Effector memory CD4-positive, alpha-beta T cell (primary cell): ENCODE data around the gene MARCO.

Experiments
- DNase-seq, 3 donors: peaks; one replicate each; pipeline ENCODE4 v3.0.0-alpha.2; 2020
- H3K27ac ChIP-seq: 2 replicates; pipeline ENCODE4 v1.7.0; 2013; ENCODE audit warnings: mild to moderate bottlenecking, low read length, moderate library complexity; ENCODE audit not compliant: insufficient read depth, poor library complexity, severe bottlenecking
- H3K27me3 ChIP-seq: replicated peaks from 2 replicates; pipeline ENCODE4 v1.7.0; 2013; ENCODE audit warnings: mild to moderate bottlenecking, low read length; ENCODE audit not compliant: insufficient read depth, control insufficient read depth, poor library complexity, severe bottlenecking
- H3K36me3 ChIP-seq: 2 replicates; pipeline ENCODE4 v1.7.0; 2013; ENCODE audit warnings: mild to moderate bottlenecking, low read length, moderate library complexity; ENCODE audit not compliant: control insufficient read depth, insufficient read depth
- H3K4me1 ChIP-seq: 2 replicates; pipeline ENCODE4 v1.7.0; 2013; ENCODE audit warnings: low read length, mild to moderate bottlenecking; ENCODE audit not compliant: control insufficient read depth, insufficient read depth, poor library complexity, severe bottlenecking
- H3K4me3 ChIP-seq: 2 replicates; pipeline ENCODE4 v1.7.0; 2013; ENCODE audit warnings: low read length, low read depth, mild to moderate bottlenecking; ENCODE audit not compliant: insufficient read depth, poor library complexity, severe bottlenecking
- H3K9me3 ChIP-seq: 2 replicates; pipeline ENCODE4 v1.7.0; 2013; ENCODE audit warnings: mild to moderate bottlenecking, low read length, moderate library complexity; ENCODE audit not compliant: control insufficient read depth

The MARCO gene

DNA sequence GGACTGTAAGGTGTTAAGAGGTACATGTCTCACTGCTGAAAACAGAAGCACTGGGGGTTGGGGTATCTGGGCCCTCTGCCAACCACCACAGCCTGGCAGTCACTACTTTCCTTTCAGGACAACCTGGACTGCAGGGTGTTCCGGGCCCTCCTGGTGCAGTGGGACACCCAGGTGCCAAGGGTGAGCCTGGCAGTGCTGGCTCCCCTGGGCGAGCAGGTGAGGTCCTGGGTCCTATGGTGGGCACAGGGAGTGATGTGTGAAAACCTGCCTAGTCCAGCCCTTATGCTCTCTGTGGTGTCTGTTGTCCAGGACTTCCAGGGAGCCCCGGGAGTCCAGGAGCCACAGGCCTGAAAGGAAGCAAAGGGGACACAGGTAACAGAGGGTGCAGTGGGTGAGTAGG is 40.0 kb downstream of the MARCO start:
- no peaks in the 10 kb centered on the region for H3K27me3 ChIP-seq
- no peaks in the 10 kb centered on the region for H3K9me3 ChIP-seq
- DNase-seq = no peak
- H3K27ac ChIP-seq = no peak overlapping the region
- H3K4me3 ChIP-seq = no peak overlapping the region
- H3K36me3 ChIP-seq = no peaks in the 10 kb centered on the region
- no peaks in the 10 kb centered on the region for H3K4me1 ChIP-seq

- Histone ChIP-seq H3K4me1 (no peaks in the 10 kb centered on the region), H3K36me3 (no peaks in the 10 kb centered on the region), H3K27me3 (no peaks in the 10 kb centered on the region), H3K4me3 (no peak overlapping the region), H3K27ac (no peak overlapping the region), H3K9me3 (no peaks in the 10 kb centered on the region)
- no peak for DNase-seq
These were observed 41.1 kb downstream of the MARCO start for GRCh38 chr2:118983133-118983532.

DNA sequence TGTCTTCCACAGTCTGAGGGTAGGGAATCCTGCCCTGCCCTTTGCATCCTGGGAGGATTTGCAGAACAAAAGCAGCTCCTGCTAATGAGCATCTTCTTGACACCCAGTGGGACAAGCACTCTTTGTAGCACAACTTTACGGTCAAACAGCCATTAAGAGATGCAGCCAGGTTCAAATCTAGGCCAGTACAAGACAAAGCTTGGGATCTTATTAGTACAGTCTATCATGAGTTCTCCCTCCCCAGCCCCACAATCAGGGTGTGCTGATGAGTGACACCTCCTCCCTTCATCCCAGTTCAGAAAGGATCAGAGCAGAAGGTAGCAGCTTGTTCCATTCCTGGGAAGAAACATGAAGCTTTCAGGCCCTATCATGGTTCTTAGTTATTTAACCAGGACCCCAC is 41.9 kb downstream of the MARCO start:
- Histone ChIP-seq H3K36me3 (no peaks in the 10 kb centered on the region), H3K4me1 (no peaks in the 10 kb centered on the region), H3K9me3 (no peaks in the 10 kb centered on the region), H3K27ac (no peak overlapping the region), H3K27me3 (no peaks in the 10 kb centered on the region), H3K4me3 (no peak overlapping the region)
- no peak for DNase-seq

GRCh38 chr2:118986738-118987137 is 44.7 kb downstream of the MARCO start:
- Histone ChIP-seq H3K36me3 (no peaks in the 10 kb centered on the region), H3K4me3 (no peak overlapping the region), H3K4me1 (no peaks in the 10 kb centered on the region), H3K27me3 (no peaks in the 10 kb centered on the region), H3K9me3 (no peaks in the 10 kb centered on the region), H3K27ac (no peak overlapping the region)
- DNase-seq = no peak

- H3K27me3 ChIP-seq = no peaks in the 10 kb centered on the region
- H3K4me3 ChIP-seq = no peak overlapping the region
- no peaks in the 10 kb centered on the region for H3K9me3 ChIP-seq
- H3K36me3 ChIP-seq = no peaks in the 10 kb centered on the region
- DNase-seq = no peak
- H3K4me1 ChIP-seq = no peaks in the 10 kb centered on the region
- H3K27ac ChIP-seq = no peak overlapping the region
These were observed 45.9 kb downstream of the MARCO start for GRCh38 chr2:118987886-118988285.

DNA sequence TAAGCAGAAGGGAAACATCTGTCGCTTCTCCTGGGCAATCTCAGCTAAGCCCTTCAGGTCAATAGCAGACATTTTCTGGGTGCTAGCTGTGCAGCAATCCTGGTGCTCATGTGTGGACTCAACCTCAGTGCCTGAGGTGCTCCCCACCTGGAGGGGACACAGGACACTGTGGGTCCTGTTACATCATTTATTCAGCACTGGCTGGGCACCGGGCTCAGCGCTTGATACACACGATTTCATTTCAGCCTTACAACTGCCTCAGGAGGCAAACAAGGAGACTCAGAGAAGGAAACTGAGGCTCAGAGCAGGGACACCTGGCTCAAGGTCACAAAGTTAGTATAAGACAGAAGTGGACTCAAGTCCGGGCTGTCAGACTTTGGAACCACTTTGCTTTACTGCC is 46.7 kb downstream of the MARCO start:
- H3K27ac ChIP-seq = no peak overlapping the region
- H3K9me3 ChIP-seq = no peaks in the 10 kb centered on the region
- no peak overlapping the region for H3K4me3 ChIP-seq
- no peaks in the 10 kb centered on the region for H3K27me3 ChIP-seq
- DNase-seq = no peak
- no peaks in the 10 kb centered on the region for H3K4me1 ChIP-seq
- H3K36me3 ChIP-seq = no peaks in the 10 kb centered on the region

GRCh38 chr2:118989481-118989880 is 47.5 kb downstream of the MARCO start:
- DNase-seq = no peak
- Histone ChIP-seq H3K4me3 (no peak overlapping the region), H3K9me3 (no peaks in the 10 kb centered on the region), H3K27ac (no peak overlapping the region), H3K27me3 (no peaks in the 10 kb centered on the region), H3K4me1 (no peaks in the 10 kb centered on the region), H3K36me3 (no peaks in the 10 kb centered on the region)

DNA sequence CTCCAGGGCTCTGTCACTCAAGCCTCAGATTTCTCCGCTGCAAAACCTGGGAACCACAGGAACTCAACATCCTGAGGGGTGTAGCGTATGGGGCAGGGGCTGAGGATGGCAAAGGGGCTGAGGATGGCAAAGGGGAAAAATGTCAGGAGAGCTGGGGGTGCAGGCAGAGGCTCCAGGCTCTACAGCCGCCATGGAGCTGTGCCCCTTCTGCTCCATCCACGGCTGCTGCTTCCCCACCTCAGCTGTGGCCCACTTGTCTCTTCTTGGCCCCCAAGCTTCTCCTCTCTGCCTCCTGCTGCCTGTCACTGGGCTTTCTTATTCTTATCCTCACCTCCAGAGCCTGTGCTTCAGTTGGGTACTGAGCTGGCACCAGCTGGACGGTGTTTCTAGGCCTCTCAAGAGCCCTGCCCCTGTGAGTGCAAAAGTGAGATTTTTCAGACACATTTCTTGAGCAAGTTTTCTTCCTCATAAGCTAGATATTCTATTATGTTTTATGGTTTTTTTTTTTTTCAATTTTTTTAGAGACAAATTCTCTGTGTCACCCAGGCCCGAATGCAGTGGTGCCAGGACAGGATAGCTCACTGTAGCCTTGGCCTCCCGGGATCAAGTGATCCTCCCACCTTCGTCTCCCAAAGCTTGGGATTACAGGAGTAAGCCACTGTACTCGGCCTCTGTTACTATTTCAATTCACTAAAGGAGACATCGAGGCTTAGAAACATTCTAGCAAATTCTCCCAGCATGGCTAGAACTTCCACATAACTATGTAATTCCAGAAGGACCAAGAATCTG is 49.0 kb downstream of the MARCO start:
- Histone ChIP-seq H3K27me3 (no peaks in the 10 kb centered on the region), H3K4me3 (no peak overlapping the region), H3K9me3 (no peaks in the 10 kb centered on the region), H3K36me3 (no peaks in the 10 kb centered on the region), H3K4me1 (no peaks in the 10 kb centered on the region), H3K27ac (no peak overlapping the region)
- no peak for DNase-seq

DNA sequence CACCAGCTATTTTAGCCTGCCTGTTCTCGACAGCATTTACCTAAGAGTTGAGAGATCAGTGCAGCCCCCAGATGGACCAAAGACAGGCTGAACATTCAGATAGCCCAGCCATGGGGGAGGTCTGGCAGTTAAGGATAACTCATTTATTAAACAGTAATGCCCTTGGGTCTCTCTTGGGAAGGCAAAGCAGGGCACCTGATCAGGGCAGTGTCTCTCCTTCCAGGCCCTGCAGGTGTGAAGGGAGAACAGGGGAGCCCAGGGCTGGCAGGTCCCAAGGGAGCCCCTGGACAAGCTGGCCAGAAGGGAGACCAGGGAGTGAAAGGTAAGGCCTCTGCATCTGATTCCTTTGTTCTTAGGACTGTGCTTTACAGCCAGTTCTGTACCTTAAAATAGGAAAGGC is 49.6 kb downstream of the MARCO start:
- no peaks in the 10 kb centered on the region for H3K9me3 ChIP-seq
- no peaks in the 10 kb centered on the region for H3K36me3 ChIP-seq
- DNase-seq = no peak
- H3K4me1 ChIP-seq = no peaks in the 10 kb centered on the region
- no peak overlapping the region for H3K4me3 ChIP-seq
- H3K27ac ChIP-seq = no peak overlapping the region
- H3K27me3 ChIP-seq = no peaks in the 10 kb centered on the region

- Histone ChIP-seq H3K36me3 (no peaks in the 10 kb centered on the region), H3K27ac (no peak overlapping the region), H3K27me3 (no peaks in the 10 kb centered on the region), H3K4me3 (no peak overlapping the region), H3K4me1 (no peaks in the 10 kb centered on the region), H3K9me3 (no peaks in the 10 kb centered on the region)
- DNase-seq = no peak
These were observed 50.9 kb downstream of the MARCO start for GRCh38 chr2:118992740-118993391.
